HL-60 (cell line): ENCODE results near the gene FOXF2.

ENCODE experiments used
- DNase-seq, 2 experiments: peaks; one replicate each; pipeline ENCODE4 v3.0.0-alpha.2; 2010 to 2020; ENCODE audit warnings: low read depth in 1 of 2, low spot score in 1 of 2
- H3K27ac ChIP-seq: fragments of 250-450 bp; sonication (Bioruptor Pico); replicated peaks from 2 replicates; pipeline ENCODE4 v1.5.1; 2020; ENCODE audit warnings: mild to moderate bottlenecking, moderate library complexity
- H3K27me3 ChIP-seq: fragments of 250-450 bp; sonication (Bioruptor Pico); 2 replicates; pipeline ENCODE4 v1.5.1; 2021; ENCODE audit warnings: mild to moderate bottlenecking, moderate library complexity; ENCODE audit not compliant: insufficient read depth, poor library complexity, severe bottlenecking
- H3K4me3 ChIP-seq: replicated peaks from 2 replicates; pipeline ENCODE4 v1.5.1; 2011; ENCODE audit warnings: mild to moderate bottlenecking, control low read depth, low read length; ENCODE audit not compliant: insufficient read depth
- GABPA ChIP-seq: IDR thresholded peaks from 2 replicates; pipeline ENCODE4 v1.6.1; 2012; ENCODE audit warnings: low read depth
- POLR2AphosphoS5 ChIP-seq: IDR thresholded peaks from 2 replicates; pipeline ENCODE4 v1.6.1; 2012; ENCODE audit warnings: low read depth
- SPI1 ChIP-seq: IDR thresholded peaks from 2 replicates; pipeline ENCODE4 v1.6.1; 2012; ENCODE audit warnings: low read depth, mild to moderate bottlenecking, borderline replicate concordance
- TF ChIP-seq, protein P1 (sequence below): IDR thresholded peaks from 2 replicates; pipeline ENCODE4 v1.6.1; 2012; ENCODE audit warnings: low read depth; ENCODE audit not compliant: insufficient replicate concordance
- TF ChIP-seq, protein P2 (sequence below): IDR thresholded peaks from one replicate; pipeline ENCODE4 v1.5.1; 2011; ENCODE audit warnings: low read length, control low read depth, inconsistent platforms; ENCODE audit not compliant: insufficient read depth

The FOXF2 gene

DNA sequence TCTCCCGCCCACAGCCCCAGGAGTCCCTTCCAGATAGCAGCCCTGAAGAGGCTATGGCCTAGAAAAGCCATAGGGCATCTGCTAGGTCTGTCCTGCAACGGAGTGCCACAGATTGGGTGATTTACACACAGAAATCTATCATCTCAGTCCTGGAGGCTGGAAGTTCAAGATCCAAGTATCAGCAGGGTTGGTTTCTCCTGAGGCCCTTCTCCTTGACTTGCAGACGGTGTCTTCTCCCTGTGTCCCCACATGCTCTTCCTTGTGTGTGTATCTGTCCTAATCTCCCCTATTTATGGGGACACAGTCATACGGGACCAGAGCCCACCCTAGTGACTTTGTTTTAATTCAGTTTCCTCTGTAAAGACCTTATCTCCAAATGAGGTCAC is 15.3 kb downstream of the FOXF2 start:
- no peak for TF ChIP-seq SPI1
- TF ChIP-seq POLR2AphosphoS5, result no peak
- TF ChIP-seq, protein P1, sequence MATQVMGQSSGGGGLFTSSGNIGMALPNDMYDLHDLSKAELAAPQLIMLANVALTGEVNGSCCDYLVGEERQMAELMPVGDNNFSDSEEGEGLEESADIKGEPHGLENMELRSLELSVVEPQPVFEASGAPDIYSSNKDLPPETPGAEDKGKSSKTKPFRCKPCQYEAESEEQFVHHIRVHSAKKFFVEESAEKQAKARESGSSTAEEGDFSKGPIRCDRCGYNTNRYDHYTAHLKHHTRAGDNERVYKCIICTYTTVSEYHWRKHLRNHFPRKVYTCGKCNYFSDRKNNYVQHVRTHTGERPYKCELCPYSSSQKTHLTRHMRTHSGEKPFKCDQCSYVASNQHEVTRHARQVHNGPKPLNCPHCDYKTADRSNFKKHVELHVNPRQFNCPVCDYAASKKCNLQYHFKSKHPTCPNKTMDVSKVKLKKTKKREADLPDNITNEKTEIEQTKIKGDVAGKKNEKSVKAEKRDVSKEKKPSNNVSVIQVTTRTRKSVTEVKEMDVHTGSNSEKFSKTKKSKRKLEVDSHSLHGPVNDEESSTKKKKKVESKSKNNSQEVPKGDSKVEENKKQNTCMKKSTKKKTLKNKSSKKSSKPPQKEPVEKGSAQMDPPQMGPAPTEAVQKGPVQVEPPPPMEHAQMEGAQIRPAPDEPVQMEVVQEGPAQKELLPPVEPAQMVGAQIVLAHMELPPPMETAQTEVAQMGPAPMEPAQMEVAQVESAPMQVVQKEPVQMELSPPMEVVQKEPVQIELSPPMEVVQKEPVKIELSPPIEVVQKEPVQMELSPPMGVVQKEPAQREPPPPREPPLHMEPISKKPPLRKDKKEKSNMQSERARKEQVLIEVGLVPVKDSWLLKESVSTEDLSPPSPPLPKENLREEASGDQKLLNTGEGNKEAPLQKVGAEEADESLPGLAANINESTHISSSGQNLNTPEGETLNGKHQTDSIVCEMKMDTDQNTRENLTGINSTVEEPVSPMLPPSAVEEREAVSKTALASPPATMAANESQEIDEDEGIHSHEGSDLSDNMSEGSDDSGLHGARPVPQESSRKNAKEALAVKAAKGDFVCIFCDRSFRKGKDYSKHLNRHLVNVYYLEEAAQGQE, result no peak
- TF ChIP-seq, protein P2, sequence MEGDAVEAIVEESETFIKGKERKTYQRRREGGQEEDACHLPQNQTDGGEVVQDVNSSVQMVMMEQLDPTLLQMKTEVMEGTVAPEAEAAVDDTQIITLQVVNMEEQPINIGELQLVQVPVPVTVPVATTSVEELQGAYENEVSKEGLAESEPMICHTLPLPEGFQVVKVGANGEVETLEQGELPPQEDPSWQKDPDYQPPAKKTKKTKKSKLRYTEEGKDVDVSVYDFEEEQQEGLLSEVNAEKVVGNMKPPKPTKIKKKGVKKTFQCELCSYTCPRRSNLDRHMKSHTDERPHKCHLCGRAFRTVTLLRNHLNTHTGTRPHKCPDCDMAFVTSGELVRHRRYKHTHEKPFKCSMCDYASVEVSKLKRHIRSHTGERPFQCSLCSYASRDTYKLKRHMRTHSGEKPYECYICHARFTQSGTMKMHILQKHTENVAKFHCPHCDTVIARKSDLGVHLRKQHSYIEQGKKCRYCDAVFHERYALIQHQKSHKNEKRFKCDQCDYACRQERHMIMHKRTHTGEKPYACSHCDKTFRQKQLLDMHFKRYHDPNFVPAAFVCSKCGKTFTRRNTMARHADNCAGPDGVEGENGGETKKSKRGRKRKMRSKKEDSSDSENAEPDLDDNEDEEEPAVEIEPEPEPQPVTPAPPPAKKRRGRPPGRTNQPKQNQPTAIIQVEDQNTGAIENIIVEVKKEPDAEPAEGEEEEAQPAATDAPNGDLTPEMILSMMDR, result no peak
- no peak for TF ChIP-seq GABPA

DNA sequence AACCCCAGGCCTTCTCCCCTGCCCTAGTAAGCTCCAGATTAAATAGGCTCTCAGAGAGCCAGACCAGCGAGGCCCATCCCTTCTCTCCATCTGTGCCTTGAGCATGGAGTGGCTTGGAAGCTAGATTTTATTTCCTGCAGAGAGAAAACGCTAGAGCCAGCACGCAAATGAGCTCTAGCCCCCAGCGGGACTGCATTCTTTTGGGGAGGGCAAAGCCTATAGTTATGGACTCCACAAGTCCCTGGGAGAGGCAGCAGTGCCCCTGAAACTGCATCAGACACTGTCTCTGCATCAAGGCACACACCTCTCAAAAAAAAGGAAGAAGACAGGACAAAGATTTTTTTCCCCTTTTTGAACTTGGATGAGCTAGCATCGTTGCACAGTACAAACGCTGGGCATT is 15.8 kb downstream of the FOXF2 start:
- no peak for TF ChIP-seq GABPA
- TF ChIP-seq, protein P1, result no peak
- TF ChIP-seq, protein P2, result no peak
- no peak for TF ChIP-seq POLR2AphosphoS5
- TF ChIP-seq SPI1, result no peak
- Histone ChIP-seq H3K27ac (no peak overlapping the region), H3K4me3 (no peak overlapping the region), H3K27me3 (peaks cover 1% of the 10 kb centered on the region)
- no peak for DNase-seq

More for the DNA sequence above, 15.3 kb downstream of the FOXF2 start:
- Histone ChIP-seq H3K27me3 (peaks cover 5% of the 10 kb centered on the region), H3K4me3 (no peak overlapping the region), H3K27ac (no peak overlapping the region)
- DNase-seq, result no peak

DNA sequence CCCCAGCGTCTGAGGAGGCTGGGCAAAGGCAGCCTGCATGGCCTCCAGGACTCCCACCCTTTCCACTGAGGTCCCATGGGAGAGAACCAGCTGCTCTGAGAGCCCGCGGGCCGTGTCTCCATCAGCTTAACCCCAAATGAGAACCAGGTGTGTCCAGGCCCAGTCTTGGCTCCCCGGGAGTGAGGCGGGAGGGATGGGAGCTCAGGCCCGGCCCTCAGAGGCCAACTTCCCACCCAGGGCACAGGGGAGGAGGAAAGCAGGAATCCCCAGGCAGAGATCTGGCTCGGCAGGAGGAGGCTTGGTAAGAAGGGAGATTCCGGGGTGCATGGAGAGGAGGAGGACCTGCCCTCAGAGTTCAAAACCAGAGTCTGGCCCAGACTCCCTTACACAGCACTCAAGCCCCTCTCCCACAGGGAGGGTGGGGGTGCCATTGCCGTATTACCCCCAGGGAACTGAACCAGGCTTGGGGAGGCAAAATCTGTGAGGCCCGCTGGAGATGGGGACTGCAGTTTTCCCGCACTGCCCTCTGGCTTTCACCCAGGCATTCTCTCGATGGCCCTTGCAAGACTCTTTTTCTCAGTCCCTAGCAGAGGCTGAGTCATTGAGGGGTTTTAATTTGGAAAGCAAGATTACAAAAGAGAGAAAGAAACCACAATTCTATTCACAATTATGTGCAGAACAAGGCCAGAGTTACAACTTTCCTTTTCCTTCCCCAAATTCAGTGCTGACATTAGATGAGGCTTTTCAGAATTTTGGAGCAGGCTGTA is 17.1 kb downstream of the FOXF2 start:
- TF ChIP-seq, protein P1, result no peak
- TF ChIP-seq SPI1, result no peak
- no peak for TF ChIP-seq GABPA
- TF ChIP-seq, protein P2, result no peak
- no peak overlapping the region for H3K27ac ChIP-seq
- no peak overlapping the region for H3K4me3 ChIP-seq
- H3K27me3 ChIP-seq, result no peaks in the 10 kb centered on the region
- DNase-seq, result peak in 1 of 2 experiments; percentile 52
